HG03139 (cell line): ENCODE results near the gene SLC16A3.
"Not testable (repeated sequence)": the region's sequence is repeated elsewhere in the genome, so short reads cannot be mapped to it uniquely, and the experiment has no call there.

Experiments
- ATAC-seq: cut with Tn5 transposase; IDR thresholded peaks from one replicate; pipeline ENCODE4 v1.9.1; 2021; ENCODE audit not compliant: unreplicated experiment

Gene SLC16A3

DNA sequence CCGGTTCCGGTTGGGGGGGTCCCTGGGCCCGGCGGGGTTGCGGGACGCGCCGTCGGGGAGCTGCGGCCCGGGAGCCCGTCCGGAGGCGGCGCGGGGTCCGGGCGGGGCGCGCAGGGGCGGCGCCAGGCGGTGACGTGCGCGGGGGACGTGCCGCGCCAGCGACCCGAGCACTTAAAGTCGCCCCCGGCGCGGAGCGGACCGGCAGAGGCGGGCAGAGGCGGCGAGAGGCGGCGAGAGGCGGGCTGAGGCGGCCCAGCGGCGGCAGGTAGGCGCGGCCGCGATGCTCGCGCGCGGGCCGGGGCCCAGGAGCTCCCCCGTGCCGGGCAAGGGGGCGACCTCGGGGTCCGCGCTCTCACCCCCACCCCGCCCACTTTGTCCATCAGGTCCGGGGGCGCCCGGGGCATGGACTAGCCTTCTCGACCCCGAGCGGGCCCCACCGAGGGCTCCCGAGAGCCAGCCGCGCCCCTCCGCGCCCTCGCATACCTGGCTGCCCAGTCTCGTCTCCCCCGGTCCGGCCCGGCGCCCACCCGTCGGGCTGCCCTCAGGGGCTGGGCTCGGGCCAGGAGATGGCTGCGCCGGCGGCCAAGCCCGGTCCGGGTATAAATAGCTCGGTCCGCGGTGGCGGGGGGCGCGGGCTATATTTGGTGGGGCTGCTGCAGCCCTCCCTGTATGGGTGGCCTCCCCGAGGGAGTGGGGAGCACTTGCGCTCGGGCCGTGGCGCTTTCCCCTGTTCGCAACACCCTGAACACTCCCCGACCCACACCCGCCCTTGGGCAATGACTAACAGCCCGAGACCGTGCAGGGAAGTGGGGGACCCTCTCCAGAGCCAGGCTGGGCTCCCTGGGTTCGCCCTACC is at the start of gene SLC16A3:
SLC16A3 (plus strand) TSS at position 201 of the 856 bp plus-strand sequence. CDS start 6,967 bp downstream, outside the sequence.
- no peak for ATAC-seq

DNA sequence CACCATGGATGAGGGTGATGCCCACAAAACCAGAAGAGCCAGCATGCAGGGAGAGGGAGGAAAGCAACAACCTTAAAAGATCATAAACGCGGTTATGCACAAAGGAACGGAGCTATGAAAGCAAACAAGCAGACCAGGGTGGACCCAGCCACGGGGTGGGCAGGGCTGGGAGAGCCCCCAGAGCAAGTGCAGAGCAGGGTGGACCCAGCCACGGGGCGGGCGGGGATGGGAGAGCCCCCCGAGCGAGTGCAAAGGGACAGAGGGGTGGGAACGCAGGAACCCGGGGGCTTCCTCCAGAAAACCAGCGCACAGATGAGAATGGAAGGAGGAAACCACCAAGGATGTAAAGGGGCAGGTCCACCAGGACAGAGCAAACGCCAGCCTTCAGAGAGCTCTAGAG is 49.4 kb upstream of the SLC16A3 start:
- no peak for ATAC-seq

DNA sequence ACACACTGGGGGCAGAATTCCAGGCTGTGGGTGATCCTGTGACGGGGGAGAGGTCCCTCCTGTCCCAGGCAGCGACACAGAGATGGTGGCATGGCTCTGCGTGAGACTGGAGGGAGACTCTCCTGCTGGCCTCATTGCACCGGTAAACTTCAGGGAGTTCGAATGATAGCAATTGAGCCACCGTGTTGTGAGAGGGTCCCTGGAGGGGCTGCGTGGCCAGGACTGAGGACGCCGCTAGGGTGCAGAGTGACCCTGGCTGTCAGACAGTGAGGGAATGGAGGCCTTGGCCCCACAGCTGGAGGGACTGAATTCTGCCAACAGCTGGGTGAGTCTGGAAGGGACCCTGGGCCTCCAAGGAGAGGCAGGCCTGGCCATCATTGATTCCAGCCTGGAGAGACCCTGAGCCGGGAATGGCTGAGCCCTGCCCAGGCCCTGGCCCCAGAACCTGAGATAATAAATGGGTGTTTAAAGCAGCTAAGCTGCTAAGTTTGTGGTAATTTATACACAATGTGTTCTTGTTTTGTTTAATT is 48.8 kb upstream of the SLC16A3 start:
- ATAC-seq: no peak

DNA sequence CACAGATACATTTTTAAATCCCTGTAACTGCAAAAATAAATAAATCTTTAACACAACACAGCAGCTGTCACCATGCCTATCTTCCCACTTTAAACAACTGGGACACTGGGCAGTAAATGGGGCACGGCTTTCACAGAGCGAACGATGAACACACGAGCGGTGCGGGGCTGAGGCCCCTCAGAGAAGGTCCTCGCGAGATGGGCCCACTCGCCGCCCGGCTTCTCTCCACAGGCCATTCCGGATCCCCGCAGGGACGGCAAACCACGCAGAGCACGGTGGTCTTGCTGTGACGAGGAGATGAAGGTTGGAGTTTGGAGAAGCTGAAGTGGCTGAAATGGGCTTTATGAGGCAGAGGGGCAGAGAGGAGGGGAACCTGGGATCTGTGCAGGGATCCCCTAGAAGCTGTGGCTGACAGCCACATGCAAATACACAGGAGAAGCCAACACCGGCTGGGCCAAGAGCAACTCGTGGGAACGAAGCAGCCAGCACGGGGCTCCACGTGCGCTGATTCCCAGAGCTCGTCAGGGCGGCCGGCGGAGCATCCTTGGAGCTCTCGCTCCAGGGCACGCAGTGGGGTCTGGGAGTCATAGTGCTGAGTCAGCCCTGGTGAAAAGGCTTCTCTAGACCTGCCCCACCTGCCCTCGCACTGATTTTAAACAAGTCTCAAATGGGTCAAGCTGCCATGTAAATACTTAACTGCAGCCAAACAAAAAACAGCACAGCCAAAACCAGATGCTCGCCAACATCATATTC is 47.9 kb upstream of the SLC16A3 start:
- no peak for ATAC-seq

DNA sequence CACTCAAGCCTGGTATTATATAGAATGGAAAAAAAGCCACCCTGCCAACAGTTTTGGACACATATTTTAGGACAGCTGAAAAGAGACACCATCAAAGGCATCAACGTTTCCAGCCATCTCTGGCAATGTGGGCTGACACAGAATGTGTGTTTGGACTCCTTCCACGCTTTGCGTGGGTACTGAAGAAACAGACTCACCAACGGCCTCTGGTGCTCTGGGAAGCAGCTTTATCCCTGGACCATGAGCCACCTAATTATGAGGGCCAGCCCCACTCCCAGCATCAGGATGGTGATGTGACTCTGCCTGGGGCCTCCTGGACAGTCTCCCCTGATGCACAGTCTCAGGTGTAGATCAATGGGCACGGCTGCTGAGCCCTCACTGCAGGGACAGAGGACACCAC is 44.1 kb upstream of the SLC16A3 start:
- ATAC-seq: no peak

DNA sequence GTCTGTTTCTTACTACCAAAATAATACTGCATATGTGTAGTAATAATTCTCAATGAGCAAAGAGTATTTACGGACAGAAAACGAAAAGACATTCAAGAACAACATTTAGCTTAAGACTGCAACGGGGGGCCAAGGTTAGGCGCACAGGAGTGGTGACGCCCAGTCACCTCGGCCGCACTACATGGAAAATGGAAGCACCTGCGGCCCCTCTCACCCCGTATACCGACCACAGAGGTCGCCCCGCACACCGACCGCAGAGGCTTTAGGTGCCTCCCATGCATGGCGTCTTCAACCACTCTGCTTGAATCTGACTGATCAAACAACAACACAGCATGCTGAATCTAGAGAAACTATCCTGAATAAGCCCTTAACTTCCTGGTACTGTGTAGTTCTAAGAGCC is 42.6 kb upstream of the SLC16A3 start:
- no peak for ATAC-seq

DNA sequence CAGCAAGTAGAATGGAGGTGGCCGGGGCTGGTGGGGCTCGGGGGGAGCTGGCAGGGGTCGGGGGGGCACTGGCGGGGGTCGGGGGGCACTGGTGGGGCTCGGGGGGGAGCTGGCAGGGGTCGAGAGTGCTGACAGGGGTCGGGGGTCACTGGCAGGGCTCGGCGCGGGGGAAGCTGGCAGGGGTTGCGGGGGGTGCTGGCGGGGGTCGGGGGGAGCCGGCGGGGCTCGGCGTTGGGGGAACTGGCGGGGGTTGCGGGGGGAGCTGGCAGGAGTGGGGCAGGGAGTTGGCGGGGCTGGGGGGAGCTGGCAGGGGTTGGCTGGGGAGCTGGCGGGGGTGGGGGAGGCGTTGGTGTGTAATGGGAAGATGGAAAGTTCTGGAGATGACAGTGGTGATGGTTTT is 41.3 kb upstream of the SLC16A3 start:
- ATAC-seq: no peak

DNA sequence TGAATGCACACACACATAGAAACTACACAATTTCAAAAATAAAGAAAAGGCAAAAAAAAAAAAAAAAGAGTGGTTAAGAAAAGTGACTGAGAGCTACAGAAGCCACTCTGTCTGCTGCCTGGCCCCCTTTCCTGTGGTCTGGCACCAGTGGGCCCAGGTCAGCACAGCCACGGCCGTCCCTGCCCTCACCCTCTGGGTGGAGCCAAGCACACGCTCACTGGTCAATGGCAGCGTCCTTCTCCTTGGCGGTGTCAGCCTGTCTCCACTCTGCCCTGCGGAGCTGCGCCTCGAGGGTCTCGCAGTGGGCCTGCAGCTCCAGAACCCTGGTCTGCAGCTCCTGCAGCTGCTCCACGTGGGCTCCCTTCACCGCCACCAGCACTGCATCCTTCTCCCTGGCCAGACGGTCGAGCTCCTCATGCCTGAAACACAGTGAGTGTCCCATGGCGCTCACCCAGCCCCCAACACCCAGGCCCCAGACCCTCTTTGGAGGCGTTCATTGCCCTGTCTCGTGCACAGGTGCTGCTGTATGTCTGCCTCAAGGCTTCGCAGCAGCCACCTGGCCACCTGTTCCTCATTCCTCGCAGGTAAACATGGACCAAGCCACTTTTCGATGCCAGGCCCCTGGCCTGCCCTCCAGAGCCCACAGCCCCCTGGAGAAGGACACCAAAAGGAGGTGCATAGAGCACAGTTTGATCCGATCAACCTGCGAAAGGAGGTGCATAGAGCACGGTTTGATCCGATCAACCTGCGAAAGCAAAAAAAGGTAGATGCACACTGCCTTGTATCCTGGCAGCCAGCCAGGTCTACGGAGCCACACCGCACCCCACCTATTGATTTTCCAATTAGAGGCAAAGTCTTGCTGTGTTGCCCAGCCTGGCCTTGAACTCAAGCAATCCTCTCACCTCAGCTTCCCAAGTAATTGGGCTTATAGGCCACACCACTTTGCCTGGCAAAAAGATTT is 40.6 kb upstream of the SLC16A3 start:
- no peak for ATAC-seq

DNA sequence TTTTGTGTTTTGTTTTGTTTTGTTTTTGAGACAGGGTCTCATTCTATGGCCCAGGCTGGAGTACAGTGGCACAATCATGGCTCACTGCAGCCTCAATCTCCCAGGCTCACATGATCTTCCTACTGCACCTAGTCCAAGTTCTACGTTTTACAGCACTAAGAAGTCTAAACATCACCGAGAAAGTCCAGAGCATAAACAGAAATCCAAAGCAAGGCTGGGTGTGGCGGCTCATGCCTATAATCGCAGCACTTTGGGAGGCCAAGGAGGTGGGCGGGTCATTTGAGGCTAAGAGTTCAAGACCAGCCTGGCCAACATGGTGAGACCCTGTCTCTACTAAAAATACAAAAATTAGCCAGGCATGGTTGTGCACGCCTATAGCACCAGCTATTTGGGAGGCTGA is 35.8 kb upstream of the SLC16A3 start:
- ATAC-seq: not testable (repeated sequence)

DNA sequence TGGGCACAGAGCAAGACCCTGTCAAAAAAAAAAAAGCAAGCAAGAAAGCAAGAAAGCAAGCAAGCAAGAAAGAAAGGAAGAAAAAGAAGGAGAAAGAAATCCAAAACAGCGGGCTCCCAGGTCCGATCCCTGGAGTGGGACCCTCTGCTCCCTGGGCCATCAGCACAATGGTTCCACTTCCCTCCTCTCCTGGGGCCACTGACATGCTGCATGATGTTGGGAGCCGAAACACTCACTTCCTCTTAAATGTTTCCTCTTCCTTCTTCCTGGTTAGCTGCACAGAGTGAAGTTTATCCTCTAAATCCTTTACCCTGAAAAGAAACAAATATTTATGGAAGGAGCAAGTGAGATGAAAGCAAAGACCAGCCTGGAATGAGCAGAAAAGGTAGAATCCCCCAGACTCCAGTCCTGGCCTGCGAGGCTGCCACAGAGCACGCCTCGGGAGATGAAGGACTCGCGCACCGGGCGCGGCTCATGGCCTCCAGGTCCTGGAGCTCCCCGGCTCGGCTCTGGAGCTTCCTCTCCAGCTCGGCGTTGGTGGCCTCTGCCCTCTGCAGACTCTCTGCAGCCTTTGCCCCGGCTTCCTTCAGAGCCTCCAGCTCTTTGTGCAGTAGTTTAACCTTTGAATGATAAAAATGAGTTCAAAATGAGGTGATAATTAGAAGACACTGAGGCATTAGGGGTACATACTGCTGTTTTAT is 35.2 kb upstream of the SLC16A3 start:
- ATAC-seq: no peak

DNA sequence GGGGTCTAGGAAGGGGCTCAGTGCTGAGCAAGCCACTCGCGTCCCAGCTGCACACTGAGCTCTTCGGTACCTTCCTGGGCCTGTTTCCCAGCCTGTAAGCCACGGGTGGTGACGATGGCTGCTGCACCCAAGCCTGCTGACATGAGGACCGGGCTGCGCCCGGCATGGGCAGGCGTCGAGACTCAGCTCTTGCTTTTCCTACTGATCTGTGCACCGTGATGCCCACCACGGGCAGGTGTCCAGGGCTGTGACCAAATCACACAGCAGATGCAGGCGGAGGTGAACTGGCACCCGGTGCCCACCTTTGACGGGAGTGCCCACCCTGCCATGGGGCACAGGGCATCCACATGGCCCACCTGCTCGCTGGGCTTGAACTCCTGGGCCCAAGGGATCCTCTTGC is 34.1 kb upstream of the SLC16A3 start:
- ATAC-seq: no peak

DNA sequence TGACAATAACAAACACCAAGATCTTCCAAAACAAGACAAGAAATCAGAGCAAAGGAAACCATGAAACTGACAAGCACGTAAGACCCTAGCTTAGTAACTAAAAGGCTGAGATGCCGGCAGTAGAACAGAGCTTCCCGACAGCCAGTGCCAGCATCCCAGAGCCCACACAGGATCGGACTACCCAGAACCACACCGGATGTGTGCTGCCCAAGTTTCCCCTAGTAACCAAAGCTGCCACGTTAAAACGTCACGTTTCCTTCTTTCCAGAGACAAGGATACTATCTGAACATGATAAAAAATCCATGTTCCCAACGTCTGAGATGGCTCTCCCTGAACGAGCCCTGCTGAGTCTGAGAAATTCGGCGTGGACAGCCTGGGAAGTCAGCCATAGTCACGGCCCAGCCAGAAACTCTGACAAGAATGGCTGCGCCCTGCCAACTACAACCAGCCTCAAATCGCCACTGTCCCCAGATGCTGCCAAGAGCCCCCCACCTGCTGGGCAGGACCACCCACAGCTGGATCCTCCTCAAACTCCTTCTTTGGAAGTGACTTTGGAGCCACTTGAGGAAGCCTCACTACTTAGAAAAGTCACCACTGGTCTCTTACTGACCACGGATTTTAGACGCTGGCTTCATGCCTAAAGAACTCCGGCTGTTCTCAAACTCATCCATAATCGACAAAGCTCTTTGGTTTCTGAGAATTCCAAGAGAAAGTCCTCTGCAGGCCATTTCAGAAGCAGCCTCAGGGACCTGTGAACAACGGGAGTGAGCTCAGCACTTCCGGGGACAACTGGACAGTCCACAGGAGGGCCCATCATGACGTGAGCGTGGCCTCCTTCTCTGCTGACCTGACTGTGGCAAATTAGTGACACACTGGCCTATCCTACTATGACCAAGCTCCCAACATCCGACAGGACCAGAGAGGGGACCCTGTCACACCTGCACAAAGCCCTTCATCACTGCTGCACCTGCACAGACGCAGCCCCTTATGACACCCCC is 32.9 kb upstream of the SLC16A3 start:
- ATAC-seq: no peak

DNA sequence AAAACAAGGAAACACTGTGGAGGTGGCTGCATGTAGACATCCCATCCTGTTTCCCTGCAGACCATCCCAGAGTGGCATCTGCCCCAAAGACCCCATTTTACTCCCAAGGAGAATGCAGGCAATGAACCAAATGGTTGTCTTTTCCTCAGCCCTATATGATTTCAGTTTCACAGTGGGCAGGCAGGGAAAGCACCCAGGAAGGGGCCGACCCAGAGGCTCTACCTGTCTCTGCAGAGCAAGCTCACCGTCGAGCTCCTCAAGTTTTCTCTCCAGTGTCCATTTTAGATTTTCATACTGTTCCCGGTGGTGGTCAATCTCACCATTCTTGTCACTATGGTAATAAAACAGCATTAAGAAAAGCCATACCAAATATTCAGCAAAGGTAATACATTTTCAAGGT is 30.8 kb upstream of the SLC16A3 start:
- no peak for ATAC-seq

DNA sequence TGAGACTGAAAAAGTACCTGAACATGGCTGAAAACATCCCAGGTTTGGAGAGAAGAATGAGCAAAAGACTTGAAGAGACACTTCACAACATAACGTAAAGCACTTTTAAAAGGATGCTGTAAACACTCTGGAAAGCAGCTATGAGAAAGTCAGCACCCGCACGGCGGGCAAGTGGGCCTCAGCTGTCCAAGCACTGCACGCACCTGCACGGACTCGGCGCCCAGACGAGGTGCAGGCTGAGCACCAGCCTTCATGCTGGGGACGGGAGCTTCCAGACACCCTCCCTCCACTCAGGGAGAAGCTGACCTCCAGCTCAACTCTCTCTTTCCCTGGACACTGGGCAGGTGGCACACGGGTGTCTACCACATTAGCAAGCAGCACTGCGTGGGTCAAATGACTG is 29.3 kb upstream of the SLC16A3 start:
- ATAC-seq: no peak

DNA sequence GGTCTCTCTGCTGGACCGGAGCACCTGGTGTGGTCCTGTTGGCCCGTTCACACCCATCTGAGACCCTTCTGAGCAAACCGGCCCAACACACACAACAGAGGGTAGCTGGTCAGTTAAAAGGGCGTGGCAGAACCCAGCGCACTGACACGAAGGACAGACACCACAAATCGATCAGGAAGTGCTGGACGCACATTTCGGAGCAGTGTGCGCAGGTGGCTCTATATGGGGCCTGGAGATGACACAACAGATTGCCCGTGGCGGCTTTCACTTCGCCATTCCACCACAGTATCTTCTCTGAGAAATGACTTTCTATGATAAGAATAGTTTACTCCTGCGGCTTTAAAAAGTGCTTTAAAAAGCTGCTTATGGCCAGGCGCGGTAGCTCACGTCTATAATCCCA is 28.7 kb upstream of the SLC16A3 start:
- ATAC-seq: no peak

DNA sequence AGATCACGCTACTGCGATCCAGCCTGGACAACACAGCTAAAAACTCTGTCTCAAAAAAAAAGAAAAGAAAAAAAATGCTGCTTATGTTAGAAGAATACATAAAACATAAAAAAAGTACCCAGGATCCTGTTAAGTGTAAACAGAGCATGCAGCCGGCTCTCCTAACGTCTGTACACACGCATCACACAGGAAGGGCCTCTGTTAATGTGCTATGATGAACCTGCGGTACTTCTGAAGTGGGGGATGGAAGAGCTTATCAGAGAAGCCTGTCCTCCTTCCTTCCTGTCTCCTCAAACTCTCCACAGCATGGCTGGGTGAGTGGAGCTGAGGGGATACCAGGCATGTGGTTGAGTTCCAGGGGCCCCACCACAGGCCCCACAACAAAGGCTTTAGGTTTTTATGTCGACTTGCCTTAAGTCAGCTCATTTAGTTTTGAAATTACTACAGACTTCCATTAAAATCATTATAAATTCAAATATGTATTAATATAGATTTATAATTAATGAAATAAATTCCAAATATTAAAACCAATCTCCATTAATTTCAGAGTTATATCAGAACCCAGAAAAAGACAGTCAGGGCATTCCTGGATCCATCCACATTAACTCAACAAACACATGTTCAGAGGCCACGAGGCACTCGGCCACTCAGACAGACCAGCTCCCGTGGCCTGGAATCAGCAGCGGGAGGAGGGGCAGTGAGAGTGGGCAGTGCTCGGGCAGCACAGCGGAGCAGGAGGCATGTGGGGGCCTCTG is 27.9 kb upstream of the SLC16A3 start:
- no peak for ATAC-seq

DNA sequence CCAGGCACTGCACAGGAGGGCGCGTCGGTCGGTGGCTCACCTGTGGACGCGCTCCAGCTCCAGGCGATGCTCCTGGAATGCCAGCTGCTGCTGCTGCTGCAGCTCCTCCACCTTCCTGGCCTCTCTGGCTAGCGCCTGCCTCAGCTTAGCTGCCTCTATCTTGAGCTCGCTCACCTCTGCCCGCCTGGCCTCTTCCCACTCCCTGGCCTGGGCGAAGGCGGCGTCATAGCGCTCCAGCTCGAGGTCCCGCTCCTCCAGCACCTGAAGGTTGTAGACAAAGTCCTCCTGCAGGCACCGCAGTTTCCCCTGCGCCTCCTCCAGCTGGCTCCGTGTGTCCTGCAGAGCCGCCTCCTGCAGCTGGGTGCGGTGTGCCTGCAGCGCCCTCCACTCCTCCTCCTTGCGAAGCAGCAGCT is 27.3 kb upstream of the SLC16A3 start:
- ATAC-seq: no peak

DNA sequence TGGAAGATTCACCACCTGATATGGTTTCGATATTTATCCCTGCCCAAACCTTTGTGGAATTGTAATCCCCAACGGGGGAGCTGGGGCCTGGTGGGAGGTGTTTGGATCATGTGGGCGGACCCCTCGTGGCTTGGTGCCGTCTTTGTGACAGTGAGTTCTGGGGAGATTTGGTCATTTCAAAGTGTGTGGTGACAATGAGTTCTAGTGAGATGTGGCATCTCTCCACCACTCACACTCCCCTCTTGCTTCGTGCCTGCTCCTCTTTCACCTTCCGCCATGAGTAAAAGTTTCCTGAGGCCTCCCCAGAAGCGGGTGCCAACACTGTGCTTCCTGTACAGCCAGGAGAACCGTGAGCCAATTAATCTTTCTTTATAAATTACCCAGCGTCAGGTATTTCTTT is 25.9 kb upstream of the SLC16A3 start:
- no peak for ATAC-seq
